PC-9 (cell line): ENCODE data around the gene KRTAP10-7.

Experiments used
- EZH2 ChIP-seq: fragments of 200-600 bp; sonication (generic); IDR thresholded peaks from 2 replicates; pipeline ENCODE4 v1.8.0; 2017; ENCODE audit warnings: antibody characterized with exemption, low read depth
- TF ChIP-seq, protein P1 (sequence below): fragments of 200-600 bp; sonication (generic); conservative IDR thresholded peaks from 2 replicates; pipeline ENCODE4 v1.6.1; 2017; ENCODE audit warnings: mixed run types, antibody characterized with exemption, mild to moderate bottlenecking, moderate library complexity

DNA sequence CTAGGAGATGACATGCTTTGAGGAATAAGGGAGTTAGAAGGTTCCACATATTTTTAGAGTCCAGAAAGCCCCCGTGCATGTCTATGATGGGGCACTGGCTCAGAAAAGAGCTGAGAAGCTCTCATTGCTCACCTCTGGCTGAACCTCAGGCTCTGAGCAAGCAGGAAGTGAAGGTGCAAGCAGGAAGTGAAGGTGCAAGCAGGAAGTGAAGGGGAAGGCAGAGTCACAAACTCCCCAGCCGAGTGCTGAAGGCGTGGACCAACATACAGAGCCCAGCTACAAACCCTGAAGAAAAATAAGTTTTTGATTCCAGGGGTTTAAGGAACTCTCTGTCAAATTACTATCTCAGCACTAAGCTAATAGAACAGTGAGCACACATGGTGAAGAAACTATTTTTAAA, 18.5 kb downstream of the KRTAP10-7 start:
- TF ChIP-seq, protein P1, sequence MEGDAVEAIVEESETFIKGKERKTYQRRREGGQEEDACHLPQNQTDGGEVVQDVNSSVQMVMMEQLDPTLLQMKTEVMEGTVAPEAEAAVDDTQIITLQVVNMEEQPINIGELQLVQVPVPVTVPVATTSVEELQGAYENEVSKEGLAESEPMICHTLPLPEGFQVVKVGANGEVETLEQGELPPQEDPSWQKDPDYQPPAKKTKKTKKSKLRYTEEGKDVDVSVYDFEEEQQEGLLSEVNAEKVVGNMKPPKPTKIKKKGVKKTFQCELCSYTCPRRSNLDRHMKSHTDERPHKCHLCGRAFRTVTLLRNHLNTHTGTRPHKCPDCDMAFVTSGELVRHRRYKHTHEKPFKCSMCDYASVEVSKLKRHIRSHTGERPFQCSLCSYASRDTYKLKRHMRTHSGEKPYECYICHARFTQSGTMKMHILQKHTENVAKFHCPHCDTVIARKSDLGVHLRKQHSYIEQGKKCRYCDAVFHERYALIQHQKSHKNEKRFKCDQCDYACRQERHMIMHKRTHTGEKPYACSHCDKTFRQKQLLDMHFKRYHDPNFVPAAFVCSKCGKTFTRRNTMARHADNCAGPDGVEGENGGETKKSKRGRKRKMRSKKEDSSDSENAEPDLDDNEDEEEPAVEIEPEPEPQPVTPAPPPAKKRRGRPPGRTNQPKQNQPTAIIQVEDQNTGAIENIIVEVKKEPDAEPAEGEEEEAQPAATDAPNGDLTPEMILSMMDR, result no peak
- no peak for TF ChIP-seq EZH2
